ENCODE measurements around the gene NRP1. TPM values are rescaled to one million over a fixed set of nuclear protein-coding genes. Genes with fewer than 3 reads are reported as not detected.

Gene NRP1
- total RNA-seq, 1 donor from 2014 or later: not detected

DNA sequence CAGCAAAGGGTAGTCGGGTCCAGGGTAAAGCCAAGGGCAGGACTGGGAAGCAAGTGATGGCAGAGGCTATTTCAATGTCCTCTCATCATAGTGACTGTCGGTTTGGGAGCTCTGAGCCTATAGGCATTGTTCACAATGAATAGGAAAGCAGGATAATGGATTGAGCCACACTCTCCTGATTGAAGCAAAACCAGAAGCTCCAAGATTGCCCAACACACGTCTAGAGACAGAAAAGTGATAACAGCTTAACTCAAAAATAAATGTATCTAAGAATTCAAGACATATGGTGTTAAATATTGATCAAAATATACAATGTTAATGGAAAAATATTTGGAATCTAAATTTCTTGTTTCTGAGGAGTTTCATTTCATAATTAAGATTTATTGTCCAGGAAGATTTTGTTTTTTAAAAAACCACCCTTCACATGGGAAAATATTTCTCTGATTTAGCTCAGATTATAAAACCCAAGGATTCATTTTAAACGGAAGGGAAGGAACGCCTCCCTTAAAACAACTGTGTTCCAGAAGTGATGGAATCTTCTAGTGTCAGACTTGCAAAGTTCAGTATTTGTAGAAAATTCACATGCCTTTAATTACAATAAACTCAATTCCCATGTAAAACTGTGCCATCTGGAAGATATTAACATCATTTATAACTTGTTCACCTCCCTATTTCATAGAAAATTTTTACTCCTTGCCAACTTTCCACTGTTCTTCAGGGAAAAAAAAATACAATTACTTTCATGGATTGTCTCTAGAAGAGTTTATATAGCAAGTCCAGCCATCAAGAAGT is 54.5 kb downstream of the NRP1 start:
- no peaks in the 10 kb centered on the region for H3K36me3 Mint-ChIP-seq (ENCODE audit: low read depth)
- POLR2A ChIA-PET: no interaction called here
- intact Hi-C loops (cut with micrococcal nuclease): no loop called here
- CTCF ChIA-PET: no interaction called here
- H3K27me3 Mint-ChIP-seq: peaks cover 3% of the 10 kb centered on the region
- no peak for ATAC-seq (ENCODE audit: low read depth)
- no peaks in the 10 kb centered on the region for H3K9me3 Mint-ChIP-seq
- H3K27ac Mint-ChIP-seq: no peak overlapping the region
- H3K4me1 Mint-ChIP-seq: no peaks in the 10 kb centered on the region
- DNase-seq: no peak
- no peak for TF ChIP-seq CTCF (IDR thresholded peaks at IDR 0.05)
- no peak overlapping the region for H3K4me3 Mint-ChIP-seq

GRCh38 chr10:33279276-33279675 is 55.2 kb downstream of the NRP1 start:
- POLR2A ChIA-PET: no interaction called here
- H3K36me3 Mint-ChIP-seq (ENCODE audit: low read depth): no peaks in the 10 kb centered on the region
- CTCF ChIA-PET: no interaction called here
- no peak overlapping the region for H3K27ac Mint-ChIP-seq
- H3K4me1 Mint-ChIP-seq: no peaks in the 10 kb centered on the region
- no peak overlapping the region for H3K4me3 Mint-ChIP-seq
- intact Hi-C loops (cut with micrococcal nuclease): no loop called here
- H3K27me3 Mint-ChIP-seq: peaks cover 7% of the 10 kb centered on the region
- no peaks in the 10 kb centered on the region for H3K9me3 Mint-ChIP-seq
- no peak for TF ChIP-seq CTCF (IDR thresholded peaks at IDR 0.05)
- DNase-seq (no peak), ATAC-seq (ENCODE audit: low read depth) (no peak)

DNA sequence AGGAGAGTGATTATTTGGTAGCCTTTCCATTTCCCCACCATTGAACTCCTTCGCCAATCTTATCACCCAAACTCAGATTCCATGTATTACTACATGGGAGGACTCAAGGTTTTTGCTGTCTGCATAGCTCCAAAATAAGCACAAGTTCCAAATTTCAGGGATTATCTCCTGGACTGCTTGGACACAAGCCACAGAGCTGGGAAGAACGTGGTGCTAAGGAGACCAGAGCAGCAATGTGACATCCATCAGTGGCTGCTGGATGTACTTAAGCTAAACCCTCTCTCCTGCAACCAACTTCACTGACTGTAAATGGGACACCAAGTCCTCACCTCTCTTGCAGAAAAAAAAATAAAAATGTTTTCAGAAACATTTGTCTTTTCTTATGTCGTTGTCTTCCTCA is 56.3 kb downstream of the NRP1 start:
- no peak for TF ChIP-seq CTCF (IDR thresholded peaks at IDR 0.05)
- no peak for ATAC-seq (ENCODE audit: low read depth)
- intact Hi-C loops (cut with micrococcal nuclease): no loop called here
- POLR2A ChIA-PET: no interaction called here
- Mint-ChIP-seq H3K27me3 (peaks cover 12% of the 10 kb centered on the region), H3K9me3 (no peaks in the 10 kb centered on the region), H3K36me3 (ENCODE audit: low read depth) (no peaks in the 10 kb centered on the region), H3K4me3 (no peak overlapping the region), H3K27ac (no peak overlapping the region), H3K4me1 (no peaks in the 10 kb centered on the region)
- DNase-seq: no peak
- CTCF ChIA-PET: no interaction called here

DNA sequence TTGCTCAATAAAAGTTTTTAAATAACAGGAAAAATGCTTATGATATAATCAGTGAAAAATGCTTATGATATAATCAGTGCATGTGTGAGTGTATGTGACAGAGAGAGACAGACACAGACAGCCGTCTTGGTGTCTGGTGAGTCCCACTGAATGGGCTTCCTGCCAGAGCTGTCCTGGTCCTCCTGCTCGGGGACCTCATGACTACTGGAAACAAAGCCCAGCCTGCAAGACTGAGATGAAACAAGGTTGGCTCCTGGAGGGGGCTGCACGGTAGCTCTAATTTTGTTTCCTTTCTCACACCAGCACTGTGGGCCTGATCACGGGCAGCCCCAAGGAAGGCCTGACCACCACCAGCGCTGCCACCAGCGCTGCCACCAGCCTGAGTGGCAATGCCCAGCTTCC is 57.3 kb downstream of the NRP1 start:
- H3K4me3 Mint-ChIP-seq: no peak overlapping the region
- ChIA-PET CTCF (no interaction called here), POLR2A (no interaction called here)
- H3K36me3 Mint-ChIP-seq (ENCODE audit: low read depth): no peaks in the 10 kb centered on the region
- TF ChIP-seq CTCF (IDR thresholded peaks at IDR 0.05): no peak
- H3K9me3 Mint-ChIP-seq: no peaks in the 10 kb centered on the region
- H3K27me3 Mint-ChIP-seq: peaks cover 10% of the 10 kb centered on the region
- no peak overlapping the region for H3K27ac Mint-ChIP-seq
- intact Hi-C loops (cut with micrococcal nuclease): no loop called here
- ATAC-seq (ENCODE audit: low read depth) (no peak), DNase-seq (no peak)
- no peaks in the 10 kb centered on the region for H3K4me1 Mint-ChIP-seq

GRCh38 chr10:33276282-33276923 is 58.1 kb downstream of the NRP1 start:
- no peaks in the 10 kb centered on the region for H3K36me3 Mint-ChIP-seq (ENCODE audit: low read depth)
- no peaks in the 10 kb centered on the region for H3K9me3 Mint-ChIP-seq
- CTCF ChIA-PET: no interaction called here
- intact Hi-C loops (cut with micrococcal nuclease): no loop called here
- POLR2A ChIA-PET: no interaction called here
- no peak overlapping the region for H3K4me3 Mint-ChIP-seq
- ATAC-seq (ENCODE audit: low read depth): no peak
- TF ChIP-seq CTCF (IDR thresholded peaks at IDR 0.05): no peak
- no peaks in the 10 kb centered on the region for H3K4me1 Mint-ChIP-seq
- H3K27ac Mint-ChIP-seq: no peak overlapping the region
- peaks cover 10% of the 10 kb centered on the region for H3K27me3 Mint-ChIP-seq
- no peak for DNase-seq
